Astrocyte (in vitro differentiated cells and primary cell): ENCODE measurements around the gene ESPNL.

ENCODE experiments used
- CTCF ChIP-seq: IDR thresholded peaks from 2 replicates; pipeline ENCODE4 v1.5.1; 2011; ENCODE audit warnings: low read depth, mild to moderate bottlenecking, inconsistent platforms, low read length, moderate library complexity; ENCODE audit not compliant: insufficient read depth
- EZH2 ChIP-seq: IDR thresholded peaks from 2 replicates; pipeline ENCODE4 v1.6.1; 2012; ENCODE audit warnings: mild to moderate bottlenecking, low read length, inconsistent platforms; ENCODE audit not compliant: insufficient read depth

GRCh38 chr2:238144262-238144661, 44.1 kb downstream of the ESPNL start:
- TF ChIP-seq CTCF (no peak), EZH2 (no peak)
